Measurements from ENCODE around the gene ZNF780B.
A peak's percentile ranks its signal among the peaks of the same experiment; 100 is the strongest.

Gene ZNF780B

DNA sequence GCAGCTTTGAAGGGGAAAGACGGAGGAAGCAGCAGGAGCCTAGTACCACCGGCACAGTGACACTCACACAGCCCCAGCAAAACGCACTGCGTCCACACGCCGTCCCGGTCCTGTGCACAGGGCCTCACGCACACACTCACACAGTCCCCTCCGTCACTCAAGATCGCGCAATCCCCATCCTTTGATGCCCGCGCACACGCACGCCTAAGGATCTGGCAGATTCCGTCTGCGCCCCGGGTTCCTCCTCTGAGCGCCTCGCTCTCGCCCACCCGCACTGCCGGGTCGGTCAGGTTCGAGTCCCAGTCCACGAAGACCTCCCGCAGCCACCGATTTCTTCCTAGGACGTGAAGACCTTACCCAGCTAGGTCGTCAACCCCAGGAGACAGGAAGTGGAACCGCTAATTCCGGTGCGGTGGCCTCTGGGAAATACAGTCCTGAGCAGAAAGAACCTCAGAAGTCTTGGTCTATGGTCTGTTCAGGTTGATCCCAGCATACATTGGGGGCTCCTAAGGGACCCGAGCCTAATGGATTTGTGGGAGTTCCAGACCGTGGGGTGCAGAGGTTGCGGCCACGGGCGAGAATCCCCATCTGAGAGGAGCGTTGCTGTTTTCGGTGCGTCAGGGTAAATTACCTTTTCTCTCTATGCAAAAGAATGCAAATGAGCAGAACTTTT lies at the start of gene ZNF780B:
ZNF780B (minus strand) TSS at position 400 of the 673 bp plus-strand sequence. CDS start 5,899 bp downstream, outside the sequence.
- DNase-seq (ENCODE audit: extremely low read depth in 1 of 2, low read depth in 1 of 2), result peak; percentile 3 to 47

DNA sequence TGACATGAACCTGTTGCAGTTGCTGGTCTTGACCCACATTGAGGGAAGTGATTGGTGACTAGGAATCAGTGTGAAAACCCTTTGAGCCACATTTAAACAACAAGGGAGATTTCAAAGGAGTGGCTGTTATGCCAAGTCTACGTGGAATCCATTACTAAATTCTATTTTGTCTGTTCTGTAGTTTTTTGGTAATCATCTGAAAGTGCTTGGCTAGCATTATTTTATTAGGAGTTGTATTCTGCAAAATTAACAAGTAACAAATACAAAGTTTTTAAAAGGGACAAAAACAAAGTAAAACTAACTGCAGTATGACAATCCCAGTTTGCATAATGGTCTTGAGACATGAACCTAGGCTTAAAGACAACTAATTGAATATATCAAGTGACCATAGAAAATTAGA lies 48.7 kb upstream of the ZNF780B start:
- no peak for DNase-seq (ENCODE audit: extremely low read depth in 1 of 2, low read depth in 1 of 2)

DNA sequence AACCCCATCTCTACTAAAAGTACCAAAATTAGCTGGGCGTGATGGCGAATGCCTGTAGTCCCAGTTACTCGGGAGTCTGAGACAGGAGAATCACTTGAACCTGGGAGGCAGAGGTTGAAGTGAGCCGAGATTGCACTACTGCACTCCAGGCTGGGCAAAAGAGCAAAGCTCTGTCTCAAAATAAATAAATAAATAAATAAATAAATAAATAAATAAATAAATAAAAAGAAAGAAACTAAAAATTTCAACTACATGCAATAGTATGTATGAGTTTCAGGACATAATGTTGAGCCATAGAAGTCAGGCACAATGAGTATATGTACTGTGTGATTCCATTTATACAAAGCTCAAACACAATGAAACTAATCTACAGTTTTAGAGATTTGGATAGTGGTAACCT lies 47.6 kb upstream of the ZNF780B start:
- no peak for DNase-seq (ENCODE audit: extremely low read depth in 1 of 2, low read depth in 1 of 2)

DNA sequence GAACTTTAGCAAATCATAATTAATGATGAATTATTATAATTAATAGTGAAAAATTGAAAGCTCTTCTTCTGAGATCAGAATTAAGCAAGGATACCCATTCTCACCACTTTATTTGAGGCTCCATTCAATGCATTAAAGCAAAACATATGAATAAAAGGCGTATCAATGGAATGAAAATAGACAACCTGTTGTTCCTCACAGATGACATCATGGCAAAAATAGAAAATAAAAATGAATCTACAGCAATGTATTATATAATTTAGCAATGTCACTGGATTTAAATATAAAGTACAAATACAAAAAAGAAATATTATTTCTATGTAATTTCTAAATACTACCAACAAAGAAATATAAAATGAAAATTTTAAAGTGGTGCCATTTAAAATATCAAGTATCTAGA lies 45.8 kb upstream of the ZNF780B start:
- no peak for DNase-seq (ENCODE audit: extremely low read depth in 1 of 2, low read depth in 1 of 2)

DNA sequence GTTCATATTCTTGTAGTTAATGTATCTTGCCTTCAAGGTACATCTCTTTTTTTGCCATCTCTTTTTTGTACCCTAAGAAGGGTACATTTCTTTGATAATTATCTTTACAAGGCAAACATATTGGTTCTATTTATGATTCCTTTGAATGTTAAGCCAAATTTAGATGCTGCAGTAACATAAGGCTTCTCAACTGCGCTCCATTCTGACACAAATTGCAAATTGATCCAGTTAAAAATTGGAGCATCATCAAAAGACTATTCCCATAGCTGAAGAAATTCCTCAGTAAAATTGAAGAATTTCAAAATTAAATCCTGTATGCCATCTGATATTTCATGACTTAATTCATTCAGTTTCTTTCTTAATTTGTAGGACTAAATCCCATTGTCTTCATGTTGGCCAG lies 37.4 kb upstream of the ZNF780B start:
- DNase-seq (ENCODE audit: extremely low read depth in 1 of 2, low read depth in 1 of 2), result no peak

DNA sequence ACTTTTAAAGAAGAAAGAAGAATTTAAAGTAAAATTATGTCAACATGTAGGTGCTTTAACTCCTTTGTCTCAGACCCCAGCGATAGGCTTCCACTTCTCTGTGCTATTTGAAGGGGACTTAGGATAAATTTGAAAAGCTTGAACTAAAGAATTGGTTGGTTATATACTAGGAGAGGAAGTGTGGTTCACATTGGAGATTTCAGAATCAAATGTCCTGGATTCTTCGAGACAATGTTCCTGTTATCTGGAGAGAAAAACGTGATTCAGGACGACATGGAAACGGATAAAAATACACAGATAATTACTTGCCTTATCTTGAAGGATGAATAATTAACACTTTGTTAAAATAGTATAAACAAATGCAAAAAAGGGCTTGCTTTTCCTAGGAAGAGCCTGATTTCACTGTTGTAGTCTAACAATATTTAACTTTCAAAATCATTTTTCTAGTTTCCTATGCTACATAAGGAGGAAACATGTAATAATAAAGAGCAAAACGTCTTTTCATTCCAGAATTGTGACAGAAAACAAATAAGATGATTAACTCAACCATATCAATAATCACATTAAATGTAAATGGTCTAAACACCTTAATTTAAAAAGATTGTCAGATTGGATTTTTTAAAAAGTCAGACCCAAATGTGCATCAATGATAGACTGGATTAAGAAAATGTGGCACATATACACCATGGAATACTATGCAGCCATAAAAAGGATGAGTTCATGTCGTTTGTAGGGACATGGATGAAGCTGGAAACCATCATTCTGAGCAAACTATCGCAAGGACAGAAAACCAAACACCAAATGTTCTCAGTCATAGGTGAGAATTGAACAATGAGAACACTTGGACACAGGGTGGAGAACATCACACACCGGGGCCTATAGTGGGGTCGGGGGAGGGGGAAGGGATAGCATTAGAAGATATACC lies 35.4 kb upstream of the ZNF780B start:
- no peak for DNase-seq (ENCODE audit: extremely low read depth in 1 of 2, low read depth in 1 of 2)

DNA sequence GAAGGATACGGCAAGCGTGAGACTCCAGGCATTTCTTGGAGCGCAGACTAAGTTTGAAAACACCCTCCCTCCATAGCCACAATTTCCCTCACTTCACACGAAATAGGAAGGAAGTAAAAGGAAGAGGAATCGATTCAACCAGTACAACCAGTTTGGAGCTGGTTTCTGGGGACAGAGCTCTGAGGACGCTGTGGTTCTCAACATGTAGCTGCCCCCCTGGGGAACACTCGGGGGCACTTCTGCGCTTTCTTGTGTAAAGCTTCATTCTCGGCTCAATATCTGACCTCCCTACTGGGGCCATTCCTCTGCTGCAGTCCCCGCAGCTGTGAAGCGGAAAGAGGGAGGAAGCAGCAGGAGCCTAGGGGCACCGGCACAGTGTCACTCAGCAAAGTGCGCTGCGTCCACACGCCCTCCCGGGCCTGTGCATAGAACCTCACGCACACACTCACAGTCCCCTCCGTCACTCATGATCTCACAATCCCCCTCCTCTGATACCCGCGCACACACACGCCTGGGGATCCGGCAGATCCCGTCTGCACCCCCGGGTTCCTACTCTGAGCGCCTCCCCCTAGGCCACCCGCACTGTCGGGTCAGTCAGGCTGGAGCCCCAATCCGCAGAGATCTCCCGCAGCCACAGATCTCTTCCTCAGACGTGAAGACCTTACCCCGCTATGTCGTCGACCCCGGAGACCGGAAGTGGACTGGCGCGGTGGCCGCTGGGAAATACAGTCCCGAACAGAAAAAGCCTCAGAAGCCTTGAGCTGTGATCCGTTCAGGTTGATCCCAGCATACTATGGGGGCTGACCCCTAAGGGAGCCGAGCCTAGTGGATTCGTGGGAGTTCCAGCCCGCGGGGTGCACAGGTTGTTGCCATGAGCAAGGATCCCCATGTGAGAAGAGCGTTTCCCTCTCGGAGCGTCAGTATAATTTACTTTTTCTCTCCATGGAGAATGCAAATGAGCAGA lies 34.5 kb upstream of the ZNF780B start, which contains the start of gene ZNF780A:
ZNF780A (minus strand) TSS at position 703 of the 964 bp plus-strand sequence. CDS start 6,190 bp downstream, outside the sequence.
- DNase-seq (ENCODE audit: extremely low read depth in 1 of 2, low read depth in 1 of 2), result peak; percentile 16 to 51

DNA sequence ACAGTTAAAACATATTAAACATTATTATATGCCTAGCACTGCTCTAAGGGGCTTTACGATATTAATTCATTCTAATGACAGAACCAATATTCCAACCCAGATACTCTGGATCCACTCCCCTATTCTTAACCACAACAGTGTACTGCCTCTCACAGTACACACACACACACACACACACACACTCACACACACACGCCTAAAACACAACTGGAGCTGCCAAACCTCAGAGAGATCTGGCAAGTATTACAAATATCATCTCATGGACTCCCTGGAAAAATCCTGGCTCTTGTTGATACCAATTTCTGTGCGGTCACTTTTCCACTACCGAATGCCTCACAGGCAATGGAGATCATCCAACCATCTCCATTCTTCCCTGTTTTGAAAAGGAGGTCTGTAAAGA lies 33.4 kb upstream of the ZNF780B start:
- DNase-seq (ENCODE audit: extremely low read depth in 1 of 2, low read depth in 1 of 2), result no peak

DNA sequence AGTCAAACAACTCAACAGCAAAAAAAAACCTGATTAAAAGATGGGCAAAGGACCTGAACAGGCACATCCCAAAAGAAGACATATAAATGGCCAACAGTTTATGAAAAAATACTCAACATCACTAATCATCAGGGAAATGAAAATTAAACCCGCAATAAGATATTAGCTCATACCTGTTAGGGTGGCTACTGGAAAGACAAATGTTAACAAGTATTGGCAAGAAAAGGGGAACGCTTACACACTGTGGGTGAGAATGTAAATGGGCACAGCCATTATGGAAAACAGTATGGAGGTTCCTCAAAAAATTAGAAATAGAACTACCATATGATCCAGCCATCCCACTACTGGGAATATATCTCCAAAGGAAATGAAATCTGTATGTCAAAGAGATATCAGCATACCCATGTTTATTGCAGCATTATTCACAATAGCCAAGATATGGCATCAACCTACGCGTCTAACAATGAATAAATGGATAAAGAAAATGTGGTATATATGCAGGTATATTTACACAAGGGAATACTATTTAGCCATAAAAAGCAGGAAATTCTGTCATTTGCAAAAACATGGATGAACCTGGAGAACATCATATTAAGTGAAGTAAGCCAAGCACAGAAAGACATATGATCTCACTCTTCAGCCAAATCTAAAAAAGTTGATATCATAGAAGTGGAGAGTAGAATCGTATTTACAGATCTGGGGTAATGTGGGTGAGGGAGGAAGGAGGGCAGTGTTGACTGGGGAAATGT lies 32.4 kb upstream of the ZNF780B start:
- DNase-seq (ENCODE audit: extremely low read depth in 1 of 2, low read depth in 1 of 2), result no peak

DNA sequence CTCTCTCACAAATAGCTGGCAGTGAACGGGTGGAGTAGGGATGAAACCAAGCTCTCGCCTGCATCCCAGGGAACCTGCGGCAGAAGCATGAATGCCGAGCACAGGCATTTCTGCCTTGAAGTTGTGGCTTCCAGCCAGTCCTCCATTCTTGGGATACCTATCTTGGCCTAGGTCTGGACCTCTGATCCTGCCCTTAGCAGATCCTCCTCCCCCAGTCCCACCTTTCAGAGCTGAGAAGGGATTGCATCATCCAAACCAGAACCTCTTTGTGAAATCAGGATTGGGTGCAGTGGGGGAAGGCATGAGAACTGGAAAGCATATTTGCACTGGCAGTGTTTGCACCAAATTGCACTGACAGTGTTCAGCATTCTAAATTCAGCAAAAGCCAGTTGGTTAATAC lies 28.9 kb upstream of the ZNF780B start:
- no peak for DNase-seq (ENCODE audit: extremely low read depth in 1 of 2, low read depth in 1 of 2)

DNA sequence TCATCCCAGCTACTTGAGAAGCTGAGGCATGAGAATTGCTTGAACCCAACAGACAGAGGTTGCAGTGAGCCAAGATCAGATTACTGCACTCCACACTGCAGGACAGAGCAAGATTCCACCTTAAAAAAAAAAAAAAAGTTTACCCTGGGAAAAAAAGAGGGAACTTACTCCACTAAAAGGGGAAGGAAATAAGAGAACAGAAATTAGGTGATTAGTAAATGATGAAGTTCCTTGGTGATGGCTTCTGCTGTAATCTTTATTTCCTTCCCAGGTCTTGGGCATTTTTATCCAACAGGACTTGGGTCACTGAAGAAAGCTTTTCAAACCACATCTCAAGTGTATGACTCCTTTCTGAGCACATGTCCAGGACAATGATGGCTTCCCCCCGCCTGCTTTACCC lies 25.4 kb upstream of the ZNF780B start:
- no peak for DNase-seq (ENCODE audit: extremely low read depth in 1 of 2, low read depth in 1 of 2)

DNA sequence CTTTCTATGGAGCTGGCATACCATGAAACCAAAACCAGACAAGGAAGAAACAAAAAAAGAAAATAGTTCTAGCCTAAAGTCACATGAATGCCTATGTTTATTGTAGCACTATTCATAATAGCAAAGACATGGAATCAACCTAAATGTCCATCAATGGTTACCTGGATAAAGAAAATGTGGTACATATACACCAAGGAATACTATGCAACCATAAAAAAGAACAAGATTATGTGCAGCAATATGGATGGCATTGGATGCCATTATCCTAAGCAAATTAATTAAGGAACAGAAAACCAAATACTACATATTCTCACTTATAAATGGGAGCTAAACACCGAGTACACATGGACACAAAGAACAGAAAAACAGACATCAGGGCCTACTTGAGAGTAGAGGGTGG lies 24.3 kb upstream of the ZNF780B start:
- DNase-seq (ENCODE audit: extremely low read depth in 1 of 2, low read depth in 1 of 2), result no peak

DNA sequence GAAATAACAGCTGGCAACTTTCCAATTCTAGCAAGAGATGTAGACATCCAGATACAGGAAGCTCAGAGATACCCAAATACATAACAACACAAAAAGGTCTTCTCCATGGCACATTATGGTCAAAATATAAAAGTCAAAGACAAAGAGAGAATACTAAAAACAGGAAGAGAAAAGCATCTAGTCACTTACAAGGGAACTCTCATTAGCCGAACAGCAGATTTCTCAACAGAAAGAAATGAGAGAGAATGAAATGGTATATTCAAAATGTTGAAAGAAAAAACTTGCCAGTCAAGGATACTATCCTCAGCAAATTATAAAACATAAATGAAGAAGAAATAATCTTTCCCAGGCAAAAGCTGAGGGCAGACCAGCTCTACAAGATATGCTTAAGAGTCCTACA lies 22.3 kb upstream of the ZNF780B start:
- DNase-seq (ENCODE audit: extremely low read depth in 1 of 2, low read depth in 1 of 2), result no peak

DNA sequence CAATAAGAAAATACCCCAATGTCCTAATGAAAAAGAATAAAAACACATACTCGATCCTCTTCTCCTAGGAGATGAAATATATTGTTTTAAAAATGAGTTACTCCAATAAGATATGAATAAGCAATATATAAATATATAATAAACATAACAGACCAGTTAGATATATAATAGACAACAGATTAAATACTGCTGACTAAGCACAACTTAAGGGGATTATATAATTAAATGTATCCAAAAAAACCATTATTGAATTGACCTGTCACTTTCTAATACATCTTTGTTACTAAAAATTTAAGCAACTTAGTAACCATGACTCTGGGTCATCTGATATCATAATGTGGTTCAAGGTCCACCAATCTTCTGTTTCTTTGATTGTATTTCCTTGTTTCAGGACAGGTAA lies 14.0 kb upstream of the ZNF780B start:
- DNase-seq (ENCODE audit: extremely low read depth in 1 of 2, low read depth in 1 of 2), result no peak

DNA sequence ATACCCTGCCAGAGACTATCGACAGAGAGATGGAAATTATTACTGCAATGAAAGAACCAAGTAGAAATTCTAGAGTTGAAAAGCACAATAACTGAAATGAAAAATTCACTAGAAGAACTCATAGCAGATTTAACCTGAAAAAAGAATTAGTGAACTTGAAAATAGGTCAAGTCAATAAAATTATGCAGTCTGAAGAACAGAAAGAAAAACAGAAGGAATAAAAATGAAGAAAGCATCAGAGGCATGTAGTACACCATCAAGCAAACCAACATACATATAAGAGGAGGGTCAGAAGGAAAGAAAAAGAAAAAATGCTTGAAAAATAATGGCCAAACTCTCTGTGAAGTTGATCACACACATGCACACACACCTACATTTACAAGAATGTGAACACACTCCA lies 3.6 kb upstream of the ZNF780B start:
- no peak for DNase-seq (ENCODE audit: extremely low read depth in 1 of 2, low read depth in 1 of 2)

DNA sequence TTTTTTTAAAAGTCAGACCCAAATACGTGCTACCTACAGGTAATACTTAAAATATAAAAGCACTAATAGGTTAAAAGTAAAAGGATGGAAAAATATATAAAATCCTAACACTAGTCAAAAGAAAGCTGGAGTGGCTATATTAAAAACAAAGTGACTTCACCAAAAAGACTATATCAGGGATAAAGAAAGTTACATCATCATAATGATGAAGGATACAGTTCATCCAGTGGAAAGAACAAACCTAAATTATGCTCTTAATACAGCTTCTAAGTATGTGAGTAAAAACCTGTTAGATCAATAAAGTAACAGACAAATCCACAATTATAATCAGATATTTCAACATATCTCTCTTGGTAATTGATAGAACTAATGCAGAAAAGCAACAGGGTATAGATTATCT lies 1.1 kb upstream of the ZNF780B start:
- no peak for DNase-seq (ENCODE audit: extremely low read depth in 1 of 2, low read depth in 1 of 2)

DNA sequence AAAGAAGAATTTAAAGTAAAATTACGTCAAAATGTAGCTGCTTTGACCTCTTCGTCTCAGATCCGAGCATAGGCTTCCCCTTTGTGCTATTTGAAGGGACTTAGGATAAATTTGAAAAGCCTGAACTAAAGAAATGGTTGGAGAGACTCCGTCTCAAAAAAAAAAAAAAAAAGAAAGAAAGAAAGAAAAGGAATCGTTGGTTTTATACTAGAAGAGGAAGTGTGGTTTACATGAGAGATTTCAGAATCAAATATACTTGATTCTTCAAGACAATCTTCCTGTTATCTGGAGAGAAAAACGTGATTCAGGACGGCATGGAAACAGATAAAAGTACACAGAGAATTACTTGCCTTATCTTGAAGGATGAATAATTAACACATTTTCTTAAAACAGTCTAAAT lies 474 bp upstream of the ZNF780B start:
- no peak for DNase-seq (ENCODE audit: extremely low read depth in 1 of 2, low read depth in 1 of 2)

DNA sequence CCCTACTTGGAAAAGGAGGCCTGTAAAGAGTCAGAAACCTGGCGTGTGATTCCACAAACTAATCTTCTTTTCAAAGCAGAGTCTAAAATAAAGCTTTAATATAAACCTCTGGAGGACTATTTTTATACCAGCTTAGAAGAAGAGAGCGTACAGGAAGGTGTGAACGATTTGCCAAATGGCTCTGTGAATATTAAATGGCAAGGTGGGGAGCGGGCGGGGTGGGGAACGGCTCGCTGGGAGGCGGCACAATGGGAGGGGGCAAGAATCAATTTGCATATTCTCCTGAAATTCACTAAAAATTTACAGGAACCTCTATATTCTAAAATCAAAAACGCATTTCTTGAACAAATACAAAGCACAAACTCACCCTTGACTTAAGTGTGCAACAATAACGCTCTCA lies 982 bp downstream of the ZNF780B start:
- no peak for DNase-seq (ENCODE audit: extremely low read depth in 1 of 2, low read depth in 1 of 2)

DNA sequence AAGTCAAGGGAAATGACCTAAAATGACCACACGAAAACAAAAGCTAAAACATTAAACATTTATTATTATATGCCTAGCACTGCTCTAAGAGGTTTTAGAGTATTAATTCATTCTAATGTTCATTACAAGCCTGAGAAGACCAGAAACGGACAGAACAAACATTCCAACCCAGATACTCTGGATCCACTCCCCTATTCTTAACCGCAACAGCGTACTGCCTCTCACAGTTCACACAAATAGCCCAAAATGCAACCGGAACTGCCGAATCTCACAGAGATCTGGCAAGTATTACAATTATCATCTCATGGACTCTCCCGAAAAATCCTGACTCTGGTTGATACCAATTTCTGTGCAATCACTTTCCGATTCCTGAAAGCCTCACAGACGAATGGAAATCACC lies 1.4 kb downstream of the ZNF780B start:
- no peak for DNase-seq (ENCODE audit: extremely low read depth in 1 of 2, low read depth in 1 of 2)

DNA sequence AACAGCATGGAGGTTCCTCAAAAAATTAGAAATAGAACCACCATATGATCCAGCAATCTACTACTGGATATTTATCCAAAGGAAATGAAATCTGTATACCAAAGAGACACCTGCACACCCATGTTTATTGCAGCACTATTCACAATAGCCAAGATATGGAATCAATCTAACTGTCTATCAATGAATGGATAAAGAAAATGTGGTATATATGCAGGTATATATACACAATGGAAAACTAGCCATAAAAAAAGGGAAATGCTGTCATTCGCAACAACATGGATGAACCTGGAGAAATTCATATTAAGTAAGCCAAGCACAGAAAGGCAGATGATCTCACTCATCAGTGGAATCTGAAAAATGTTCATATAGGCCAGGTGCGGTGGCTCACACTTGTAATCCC lies 2.5 kb downstream of the ZNF780B start:
- no peak for DNase-seq (ENCODE audit: extremely low read depth in 1 of 2, low read depth in 1 of 2)
